C4-2B (cell line): ENCODE results near the gene NFATC2.
A peak's percentile ranks its signal among the peaks of the same experiment; 100 is the strongest.

Source experiments
- H3K27ac ChIP-seq: fragments of 450-650 bp; 2 replicates; pipeline ENCODE4 v1.5.1; 2017
- CTCF ChIP-seq: fragments of 450-650 bp; conservative IDR thresholded peaks from 2 replicates; pipeline ENCODE4 v1.5.1; 2017; ENCODE audit warnings: mild to moderate bottlenecking
- ZFX ChIP-seq: fragments of 450-650 bp; IDR thresholded peaks from 2 replicates; pipeline ENCODE4 v1.6.1; 2017

The NFATC2 gene

GRCh38 chr20:51354191-51354768, 188.2 kb downstream of the NFATC2 start:
- no peak for TF ChIP-seq CTCF
- TF ChIP-seq ZFX: no peak
- no peak overlapping the region for H3K27ac ChIP-seq

- H3K27ac ChIP-seq: no peak overlapping the region
- no peak for TF ChIP-seq ZFX
- TF ChIP-seq CTCF: no peak
Observed at GRCh38 chr20:51353491-51353890, 189.0 kb downstream of the NFATC2 start.

GRCh38 chr20:51352791-51353190, 189.7 kb downstream of the NFATC2 start:
- H3K27ac ChIP-seq: no peak overlapping the region
- no peak for TF ChIP-seq CTCF
- TF ChIP-seq ZFX: no peak

- TF ChIP-seq CTCF (no peak), ZFX (0 out of 2 replicates have a peak, but pooled peaks have one; percentile 16)
- peak overlapping the region; percentile 84 for H3K27ac ChIP-seq
Observed at GRCh38 chr20:51350941-51351631, 191.4 kb downstream of the NFATC2 start.

- TF ChIP-seq CTCF (no peak), ZFX (no peak)
- H3K27ac ChIP-seq: no peak overlapping the region
Observed at GRCh38 chr20:51348876-51349275, 193.6 kb downstream of the NFATC2 start.

- H3K27ac ChIP-seq: no peak overlapping the region
- TF ChIP-seq ZFX (no peak), CTCF (no peak)
Observed at GRCh38 chr20:51347831-51348230, 194.7 kb downstream of the NFATC2 start.

GRCh38 chr20:51346686-51347485, 195.6 kb downstream of the NFATC2 start:
- TF ChIP-seq CTCF (no peak), ZFX (no peak)
- H3K27ac ChIP-seq: no peak overlapping the region
